G401.6 (cell line): Measurements from ENCODE around the gene DXO.
"Not testable (repeated sequence)": the region's sequence is repeated elsewhere in the genome, so short reads cannot be mapped to it uniquely, and the experiment has no call there.

ENCODE experiments used
- FAIRE-seq: peaks from 2 replicates; lab custom pipeline; 2012; peaks lifted over from hg19 to GRCh38; lab: Jason Lieb, UNC

The DXO gene

DNA sequence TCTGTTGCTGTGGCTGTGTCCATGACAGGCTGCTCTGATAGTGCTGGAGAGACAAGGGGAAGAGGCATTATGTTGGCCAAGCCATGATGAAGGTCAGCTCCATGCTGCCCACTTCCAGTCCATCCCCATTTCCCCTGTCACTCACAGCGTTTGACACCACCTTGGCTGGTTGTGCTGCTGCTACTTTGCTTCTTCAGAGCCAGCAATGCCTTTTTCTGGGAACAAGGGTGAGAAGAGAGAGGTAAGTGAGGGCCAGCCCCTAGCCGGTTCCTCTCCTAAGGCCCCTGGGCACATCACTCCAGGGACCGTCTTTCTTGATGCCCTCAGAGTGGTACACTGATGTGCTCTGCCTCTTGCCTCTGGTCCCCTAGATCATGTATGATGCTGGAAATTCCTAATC, 15.1 kb downstream of the DXO start:
- no peak for FAIRE-seq

DNA sequence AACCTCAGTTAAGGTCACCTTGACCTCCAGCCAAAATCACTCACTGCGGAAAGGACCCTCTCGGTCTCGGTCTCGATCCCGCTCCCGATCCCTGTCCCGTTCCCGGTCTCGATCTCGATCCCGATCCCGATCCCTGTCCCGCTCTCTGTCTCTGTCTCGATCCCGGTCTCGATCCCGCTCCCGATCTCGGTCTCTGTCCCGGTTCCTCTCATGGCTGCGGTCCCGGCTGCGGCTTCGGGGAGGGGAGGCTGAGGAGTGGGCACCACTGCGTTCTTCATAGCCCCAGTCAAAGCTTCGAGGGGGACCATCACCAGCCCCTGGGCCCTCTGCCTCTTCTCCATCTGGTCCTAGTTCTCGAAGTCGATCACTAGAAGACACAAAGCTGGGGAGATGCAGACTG, 17.4 kb downstream of the DXO start:
- no peak for FAIRE-seq

DNA sequence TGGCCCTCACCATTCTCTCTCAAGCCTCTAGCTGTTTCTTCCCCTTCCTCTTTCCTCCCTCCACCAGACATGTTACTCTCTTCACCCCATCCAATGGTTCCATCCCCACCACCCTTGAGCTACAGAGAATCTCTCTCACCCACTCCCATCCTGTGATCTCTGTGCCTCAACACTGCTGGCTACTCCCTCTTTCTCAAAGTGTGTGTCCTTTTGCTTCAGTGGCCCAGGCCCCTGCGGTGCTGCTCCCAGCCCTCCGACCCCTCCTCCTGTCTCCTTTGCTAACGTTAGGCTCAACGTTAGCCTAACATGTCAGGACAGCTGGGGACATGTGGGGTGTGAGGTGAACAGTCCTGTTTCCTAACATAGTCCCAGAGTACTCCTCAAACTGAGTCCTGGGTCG, 19.0 kb downstream of the DXO start:
- FAIRE-seq = no peak

GRCh38 chr6:31952140-31952805, 19.7 kb downstream of the DXO start:
- no peak for FAIRE-seq

DNA sequence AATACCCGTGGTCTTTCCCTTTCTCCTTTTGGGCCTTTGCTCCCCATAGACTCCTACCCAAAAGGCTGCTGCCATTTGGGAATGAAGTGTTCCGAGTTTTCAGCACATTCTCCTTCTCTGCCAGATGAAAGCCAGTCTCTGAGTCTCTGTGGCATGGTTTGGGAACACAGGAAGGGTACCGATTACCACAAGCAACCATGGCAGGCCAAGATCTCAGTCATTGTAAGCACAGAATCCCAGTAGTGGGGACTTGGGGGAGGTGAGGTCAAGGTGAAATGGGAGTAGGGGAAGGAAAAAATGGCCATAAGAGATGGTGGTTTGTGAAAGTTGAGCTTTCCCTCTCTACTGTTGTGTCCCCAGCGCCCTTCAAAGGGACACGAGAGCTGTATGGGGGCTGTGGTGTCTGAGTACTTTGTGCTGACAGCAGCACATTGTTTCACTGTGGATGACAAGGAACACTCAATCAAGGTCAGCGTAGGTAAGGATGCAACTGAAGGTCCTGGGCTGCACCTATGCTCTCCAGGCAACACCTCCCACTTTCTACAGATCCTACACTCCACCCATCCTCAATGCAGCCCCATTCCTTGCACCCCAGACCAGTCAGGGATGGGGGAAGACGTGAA, 21.9 kb downstream of the DXO start:
- FAIRE-seq = no peak

DNA sequence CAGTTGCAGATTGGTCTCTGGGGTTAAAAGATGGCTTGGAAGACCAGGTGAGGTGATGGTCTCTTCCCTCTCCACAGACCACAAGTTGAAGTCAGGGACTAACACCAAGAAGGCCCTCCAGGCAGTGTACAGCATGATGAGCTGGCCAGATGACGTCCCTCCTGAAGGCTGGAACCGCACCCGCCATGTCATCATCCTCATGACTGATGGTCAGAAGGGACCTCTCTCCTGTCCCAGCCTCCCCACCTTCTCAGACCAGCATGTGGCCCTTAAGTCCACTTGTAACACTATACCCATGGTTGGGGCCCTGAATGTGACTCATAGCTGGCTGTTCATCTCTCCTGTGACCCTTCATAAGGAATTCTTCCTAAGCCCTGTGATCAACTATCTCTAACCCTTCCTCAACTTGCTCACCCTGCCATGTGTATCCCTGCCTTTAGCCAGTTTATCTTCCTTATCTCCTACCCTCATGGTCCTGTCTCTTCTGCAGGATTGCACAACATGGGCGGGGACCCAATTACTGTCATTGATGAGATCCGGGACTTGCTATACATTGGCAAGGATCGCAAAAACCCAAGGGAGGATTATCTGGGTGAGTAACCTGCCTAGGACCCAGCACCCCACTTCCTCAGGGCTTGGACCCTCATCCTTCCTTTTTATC, 23.1 kb downstream of the DXO start:
- FAIRE-seq = no peak

DNA sequence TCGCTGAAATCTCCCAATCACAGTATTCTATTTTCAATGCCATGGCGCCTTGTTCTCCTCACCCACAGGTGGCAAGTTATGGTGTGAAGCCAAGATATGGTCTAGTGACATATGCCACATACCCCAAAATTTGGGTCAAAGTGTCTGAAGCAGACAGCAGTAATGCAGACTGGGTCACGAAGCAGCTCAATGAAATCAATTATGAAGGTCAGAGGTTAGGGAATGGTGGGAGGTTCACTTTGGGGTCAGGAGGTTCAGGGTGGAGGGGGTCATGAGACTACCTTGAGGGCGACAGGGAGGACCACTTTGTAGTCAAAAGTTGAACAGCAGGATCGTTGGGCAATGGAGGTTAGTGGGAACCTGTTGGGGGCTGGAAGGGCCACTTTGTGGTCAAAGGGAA, 23.6 kb downstream of the DXO start:
- no peak for FAIRE-seq

DNA sequence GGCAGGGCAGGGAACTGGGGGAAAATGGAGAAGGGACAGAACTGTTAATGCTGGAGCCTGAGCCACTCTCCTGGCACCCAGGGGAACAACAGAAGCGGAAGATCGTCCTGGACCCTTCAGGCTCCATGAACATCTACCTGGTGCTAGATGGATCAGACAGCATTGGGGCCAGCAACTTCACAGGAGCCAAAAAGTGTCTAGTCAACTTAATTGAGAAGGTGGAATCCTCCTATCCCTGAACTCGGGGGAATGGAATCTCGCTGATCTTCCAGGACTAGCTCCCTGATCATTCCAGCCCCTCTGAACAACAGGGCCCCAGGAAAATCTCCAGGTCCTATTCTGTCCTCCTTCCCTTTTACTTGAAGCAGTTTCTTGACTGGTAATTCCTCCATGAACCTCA, 24.1 kb downstream of the DXO start:
- FAIRE-seq = no peak

DNA sequence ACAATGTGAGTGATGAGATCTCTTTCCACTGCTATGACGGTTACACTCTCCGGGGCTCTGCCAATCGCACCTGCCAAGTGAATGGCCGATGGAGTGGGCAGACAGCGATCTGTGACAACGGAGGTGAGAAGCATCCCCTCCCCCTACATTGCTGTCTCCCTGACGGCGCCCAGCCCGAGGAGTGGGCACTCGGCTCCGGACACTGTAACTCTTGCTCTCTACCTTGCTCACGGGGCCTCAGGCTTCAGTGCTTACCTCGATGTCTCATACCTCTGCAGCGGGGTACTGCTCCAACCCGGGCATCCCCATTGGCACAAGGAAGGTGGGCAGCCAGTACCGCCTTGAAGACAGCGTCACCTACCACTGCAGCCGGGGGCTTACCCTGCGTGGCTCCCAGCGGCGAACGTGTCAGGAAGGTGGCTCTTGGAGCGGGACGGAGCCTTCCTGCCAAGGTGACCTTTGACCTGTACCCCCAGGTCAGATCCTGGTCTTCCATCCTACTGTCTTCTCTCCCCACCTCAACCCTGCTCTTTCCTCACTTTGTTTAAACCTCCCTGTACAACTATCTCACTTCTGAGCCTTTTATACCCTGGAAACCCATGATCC, 24.8 kb downstream of the DXO start:
- FAIRE-seq = no peak

- no peak for FAIRE-seq
Observed at GRCh38 chr6:31946370-31946885, 25.5 kb downstream of the DXO start.

- FAIRE-seq = no peak
Observed at GRCh38 chr6:31945507-31946369, 26.2 kb downstream of the DXO start, which contains the start of gene CFB. CFB (plus strand) TSS chr6:31946095; CDS start chr6:31946222, 127 bp downstream.

- FAIRE-seq = no peak
Observed at GRCh38 chr6:31945154-31945506, 26.8 kb downstream of the DXO start.

DNA sequence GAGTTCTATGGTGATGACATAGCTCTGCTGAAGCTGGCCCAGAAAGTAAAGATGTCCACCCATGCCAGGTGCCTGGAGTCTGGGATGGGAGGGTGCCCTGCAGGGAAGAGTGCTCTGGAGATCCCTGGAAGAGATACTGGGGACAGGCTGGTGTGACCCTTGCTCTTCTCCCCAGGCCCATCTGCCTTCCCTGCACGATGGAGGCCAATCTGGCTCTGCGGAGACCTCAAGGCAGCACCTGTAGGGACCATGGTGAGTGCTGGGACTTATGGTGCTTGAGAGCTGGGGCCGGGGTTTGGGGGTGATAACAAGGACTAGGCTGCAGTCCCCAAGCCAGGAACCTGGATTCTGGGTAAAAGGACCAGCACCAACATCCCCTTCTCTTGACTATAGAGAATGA, 28.2 kb downstream of the DXO start:
- no peak for FAIRE-seq

GRCh38 chr6:31940256-31940664, 31.7 kb downstream of the DXO start:
- no peak for FAIRE-seq

GRCh38 chr6:31935823-31936222, 36.1 kb downstream of the DXO start:
- FAIRE-seq = no peak

- no peak for FAIRE-seq
Observed at GRCh38 chr6:31935021-31935420, 36.9 kb downstream of the DXO start.

- no peak for FAIRE-seq
Observed at GRCh38 chr6:31933537-31933936, 38.4 kb downstream of the DXO start.

- not testable (repeated sequence) for FAIRE-seq
Observed at GRCh38 chr6:31932137-31932536, 39.8 kb downstream of the DXO start.

DNA sequence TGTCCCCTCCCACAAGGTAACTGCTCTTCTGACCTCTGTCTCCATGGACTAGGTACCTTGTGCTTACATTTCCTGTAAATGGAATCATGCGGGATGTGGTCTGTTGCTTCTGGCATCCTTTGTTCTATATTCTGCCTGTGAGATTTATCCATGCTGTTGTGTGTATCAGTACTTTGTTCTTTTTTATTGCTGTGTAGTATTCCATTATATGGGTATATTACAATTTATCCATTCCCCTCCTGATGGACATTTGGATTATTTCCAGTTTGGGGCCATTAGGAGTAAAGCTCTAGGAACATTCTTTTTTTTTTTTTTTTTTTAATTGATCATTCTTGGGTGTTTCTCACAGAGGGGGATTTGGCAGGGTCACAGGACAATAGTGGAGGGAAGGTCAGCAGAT, 41.0 kb downstream of the DXO start:
- no peak for FAIRE-seq

GRCh38 chr6:31928672-31928939, 43.3 kb downstream of the DXO start:
- FAIRE-seq = no peak

DNA sequence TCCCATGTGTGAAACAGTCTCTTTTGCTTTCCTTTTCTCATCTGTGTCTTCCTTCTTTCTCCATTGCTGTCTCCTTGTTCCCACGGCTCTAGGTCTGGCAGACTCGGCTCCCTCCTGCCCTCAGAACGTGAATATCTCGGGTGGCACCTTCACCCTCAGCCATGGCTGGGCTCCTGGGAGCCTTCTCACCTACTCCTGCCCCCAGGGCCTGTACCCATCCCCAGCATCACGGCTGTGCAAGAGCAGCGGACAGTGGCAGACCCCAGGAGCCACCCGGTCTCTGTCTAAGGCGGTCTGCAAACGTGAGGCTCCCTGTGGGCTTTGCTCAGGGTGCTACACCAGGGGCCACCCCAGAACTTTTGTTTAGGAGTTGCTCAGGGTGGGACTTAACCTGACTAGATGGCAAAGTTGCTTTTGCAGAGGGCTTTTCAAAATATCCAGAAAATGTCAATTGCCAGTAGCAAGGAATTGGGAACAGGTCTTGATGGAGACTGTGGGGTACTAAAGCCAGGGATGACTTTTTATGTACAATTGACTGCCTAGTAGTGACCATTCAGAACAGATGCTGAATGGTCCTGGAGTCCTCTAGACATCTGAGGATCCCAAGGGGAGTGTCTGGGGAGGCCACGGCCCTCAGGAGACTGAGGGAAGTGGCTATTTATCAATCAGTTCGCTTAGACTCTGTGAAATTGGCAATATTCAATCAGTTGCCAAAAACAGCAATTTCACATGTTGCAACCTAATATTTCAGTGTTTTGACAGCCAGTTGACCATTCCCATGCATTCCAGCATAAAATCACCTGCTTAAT, 43.9 kb downstream of the DXO start:
- FAIRE-seq = no peak
